ENCODE results near the gene DENND1A.

The DENND1A gene

GRCh38 chr9:123478160-123478559 is 451.8 kb downstream of the DENND1A start:
- no peak for DNase-seq

- DNase-seq = no peak
These were observed 454.5 kb downstream of the DENND1A start for GRCh38 chr9:123475407-123475806.

- no peak for DNase-seq
These were observed 456.9 kb downstream of the DENND1A start for GRCh38 chr9:123472862-123473614.

GRCh38 chr9:123471843-123472570 is 457.9 kb downstream of the DENND1A start:
- DNase-seq = no peak

- DNase-seq = no peak
These were observed 458.7 kb downstream of the DENND1A start for GRCh38 chr9:123470991-123471770.

- DNase-seq = no peak
These were observed 459.7 kb downstream of the DENND1A start for GRCh38 chr9:123470121-123470782.

- DNase-seq = no peak
These were observed 460.6 kb downstream of the DENND1A start for GRCh38 chr9:123469282-123469681.

- DNase-seq = no peak
These were observed 461.4 kb downstream of the DENND1A start for GRCh38 chr9:123468541-123468940.

GRCh38 chr9:123465304-123465703 is 464.6 kb downstream of the DENND1A start:
- no peak for DNase-seq

GRCh38 chr9:123460091-123460490 is 469.8 kb downstream of the DENND1A start:
- DNase-seq = no peak

GRCh38 chr9:123457583-123457982 is 472.3 kb downstream of the DENND1A start:
- no peak for DNase-seq

GRCh38 chr9:123456011-123456410 is 473.9 kb downstream of the DENND1A start:
- no peak for DNase-seq

- DNase-seq = no peak
These were observed 474.7 kb downstream of the DENND1A start for GRCh38 chr9:123455187-123455586.

GRCh38 chr9:123454361-123454760 is 475.6 kb downstream of the DENND1A start:
- no peak for DNase-seq

- DNase-seq = no peak
These were observed 476.1 kb downstream of the DENND1A start for GRCh38 chr9:123453831-123454321.

GRCh38 chr9:123453076-123453667 is 476.8 kb downstream of the DENND1A start:
- DNase-seq = no peak

GRCh38 chr9:123450996-123451395 is 478.9 kb downstream of the DENND1A start:
- no peak for DNase-seq

- no peak for DNase-seq
These were observed 479.7 kb downstream of the DENND1A start for GRCh38 chr9:123450098-123450770.

- no peak for DNase-seq
These were observed 481.8 kb downstream of the DENND1A start for GRCh38 chr9:123447934-123448646.

- no peak for DNase-seq
These were observed 483.8 kb downstream of the DENND1A start for GRCh38 chr9:123445981-123446610.

GRCh38 chr9:123445116-123445515 is 484.8 kb downstream of the DENND1A start:
- DNase-seq = no peak
